Umbilical cord (tissue), 1 donor: ENCODE results near the gene SELENOS. TPM values are rescaled to one million over a fixed set of nuclear protein-coding genes. Genes with fewer than 3 reads are reported as not detected.

Experiments used
- total RNA-seq: library from RNA; depleted of rRNA; stranded (reverse); fragments of >200 nt; gene quantifications from one replicate; pipeline ENCODE4 v1.2.3, GENCODE V29; 2014; ENCODE audit warnings: low replicate concordance; ENCODE audit not compliant: insufficient read depth

The SELENOS gene
- total RNA-seq, 1 donor from 2014 or later = 89.8 TPM

Other genes with a start within 250 kb of the SELENOS start
- 50.6 TPM for gene CHSY1, start 25.4 kb downstream of the SELENOS start, total RNA-seq
- gene SNRPA1, start 17.8 kb upstream of the SELENOS start, total RNA-seq = 11.1 TPM
- 22.6 TPM for gene PCSK6, start 212.2 kb upstream of the SELENOS start, total RNA-seq